Measurements from ENCODE around the gene NRCAM. TPM values are rescaled to one million over a fixed set of nuclear protein-coding genes. Genes with fewer than 3 reads are reported as not detected.

NRCAM gene
- total RNA-seq, 2 donors from 2014 or later = 17.9 to 28.2 TPM

GRCh38 chr7:108441392-108441955 lies 14.8 kb downstream of the NRCAM start:
- TF ChIP-seq CTCF (conservative IDR thresholded peaks at IDR 0.05) = no peak
- H3K36me3 Mint-ChIP-seq (ENCODE audit: low read depth) = no peaks in the 10 kb centered on the region
- H3K27me3 ChIP-seq (ENCODE audit: control insufficient read depth, insufficient read depth, low read length, poor library complexity, severe bottlenecking) = no peaks in the 10 kb centered on the region
- H3K27me3 Mint-ChIP-seq (ENCODE audit: insufficient read depth) = peaks cover 6% of the 10 kb centered on the region
- no peaks in the 10 kb centered on the region for H3K36me3 ChIP-seq (ENCODE audit: control insufficient read depth, insufficient read depth, low read length)
- peaks cover 5% of the 10 kb centered on the region for H3K9me3 ChIP-seq (ENCODE audit: control insufficient read depth, low read length)
- 89% methylated on average over 4 of the region's 4 CpGs; no CpG with 5 or more reads in 1 of the 2 experiments for WGBS, 2 experiments (ENCODE audit: insufficient coverage in 1 of 2, insufficient read length in 1 of 2)
- H3K4me3 Mint-ChIP-seq = no peak overlapping the region
- DNase-seq = no peak
- H3K9ac ChIP-seq (ENCODE audit: extremely low read depth, low read length, poor library complexity, severe bottlenecking) = no peak overlapping the region
- no peak overlapping the region for H3K27ac ChIP-seq (ENCODE audit: low read depth, low read length)
- peaks cover 6% of the 10 kb centered on the region for H3K4me1 ChIP-seq (ENCODE audit: control insufficient read depth, insufficient read depth, low read length)
- no peak overlapping the region for H3K4me3 ChIP-seq (ENCODE audit: low read length)
- no peak overlapping the region for H3K27ac Mint-ChIP-seq
- H3K9me3 Mint-ChIP-seq = no peaks in the 10 kb centered on the region
- H3K4me1 Mint-ChIP-seq = peaks cover 8% of the 10 kb centered on the region

GRCh38 chr7:108440613-108441012 lies 15.6 kb downstream of the NRCAM start:
- WGBS, 2 experiments (ENCODE audit: insufficient coverage in 1 of 2, insufficient read length in 1 of 2) = 92 to 97% methylated on average over 2 to 3 of the region's 3 CpGs
- peaks cover 8% of the 10 kb centered on the region for H3K4me1 Mint-ChIP-seq
- Histone ChIP-seq H3K4me1 (ENCODE audit: control insufficient read depth, insufficient read depth, low read length) (peaks cover 6% of the 10 kb centered on the region), H3K9ac (ENCODE audit: extremely low read depth, low read length, poor library complexity, severe bottlenecking) (no peak overlapping the region), H3K27me3 (ENCODE audit: control insufficient read depth, insufficient read depth, low read length, poor library complexity, severe bottlenecking) (no peaks in the 10 kb centered on the region), H3K4me3 (ENCODE audit: low read length) (no peak overlapping the region), H3K27ac (ENCODE audit: low read depth, low read length) (no peak overlapping the region), H3K9me3 (ENCODE audit: control insufficient read depth, low read length) (peaks cover 6% of the 10 kb centered on the region), H3K36me3 (ENCODE audit: control insufficient read depth, insufficient read depth, low read length) (no peaks in the 10 kb centered on the region)
- no peaks in the 10 kb centered on the region for H3K36me3 Mint-ChIP-seq (ENCODE audit: low read depth)
- no peak overlapping the region for H3K4me3 Mint-ChIP-seq
- peaks cover under 1% of the 10 kb centered on the region for H3K9me3 Mint-ChIP-seq
- no peak for TF ChIP-seq CTCF (conservative IDR thresholded peaks at IDR 0.05)
- DNase-seq = no peak
- no peak overlapping the region for H3K27ac Mint-ChIP-seq
- H3K27me3 Mint-ChIP-seq (ENCODE audit: insufficient read depth) = peaks cover 6% of the 10 kb centered on the region

GRCh38 chr7:108436906-108437305 lies 19.3 kb downstream of the NRCAM start:
- Histone ChIP-seq H3K9ac (ENCODE audit: extremely low read depth, low read length, poor library complexity, severe bottlenecking) (no peak overlapping the region), H3K27ac (ENCODE audit: low read depth, low read length) (no peak overlapping the region), H3K4me3 (ENCODE audit: low read length) (no peak overlapping the region), H3K4me1 (ENCODE audit: control insufficient read depth, insufficient read depth, low read length) (peaks cover 16% of the 10 kb centered on the region), H3K9me3 (ENCODE audit: control insufficient read depth, low read length) (peaks cover 13% of the 10 kb centered on the region), H3K27me3 (ENCODE audit: control insufficient read depth, insufficient read depth, low read length, poor library complexity, severe bottlenecking) (no peaks in the 10 kb centered on the region), H3K36me3 (ENCODE audit: control insufficient read depth, insufficient read depth, low read length) (no peaks in the 10 kb centered on the region)
- no peaks in the 10 kb centered on the region for H3K27me3 Mint-ChIP-seq (ENCODE audit: insufficient read depth)
- no peak for TF ChIP-seq CTCF (conservative IDR thresholded peaks at IDR 0.05)
- no peaks in the 10 kb centered on the region for H3K36me3 Mint-ChIP-seq (ENCODE audit: low read depth)
- peaks cover 6% of the 10 kb centered on the region for H3K9me3 Mint-ChIP-seq
- no peak for DNase-seq
- no peak overlapping the region for H3K4me3 Mint-ChIP-seq
- peaks cover 19% of the 10 kb centered on the region for H3K4me1 Mint-ChIP-seq
- 82 to 87% methylated on average over 3 of the region's 3 CpGs for WGBS, 2 experiments (ENCODE audit: insufficient coverage in 1 of 2, insufficient read length in 1 of 2)
- H3K27ac Mint-ChIP-seq = no peak overlapping the region
